A549 (cell line): ENCODE measurements around the gene SPINK4. TPM values are rescaled to one million over a fixed set of nuclear protein-coding genes. Genes with fewer than 3 reads are reported as not detected.

Source experiments
- BHLHE40 ChIP-seq: IDR thresholded peaks from 2 replicates; pipeline ENCODE4 v1.6.1; 2012; ENCODE audit warnings: low read depth, low read length, inconsistent platforms
- CBX8 ChIP-seq: fragments of 200-600 bp; sonication (generic); IDR thresholded peaks from 2 replicates; pipeline ENCODE4 v1.6.1; 2016
- CHD2 ChIP-seq: fragments of 150-350 bp; IDR thresholded peaks from 2 replicates; pipeline ENCODE4 v1.6.1; 2014; ENCODE audit warnings: low read length; ENCODE audit not compliant: partially characterized antibody
- EP300 ChIP-seq, 2 experiments: fragments of >200 bp; sonication (Bioruptor Twin); formaldehyde crosslinking; IDR thresholded peaks; 2 replicates in 1 of 2; 3 replicates in 1 of 2; pipeline ENCODE4 v1.6.1; 2016 to 2017
- FOSB ChIP-seq: fragments of 250-450 bp; sonication (Bioruptor Pico); IDR thresholded peaks from 2 replicates; pipeline ENCODE4 v1.5.0; 2020; ENCODE audit warnings: mild to moderate bottlenecking, moderate library complexity
- FOSL2 ChIP-seq, 2 experiments: fragments of 450-650 bp in 1 of 2; fragments of >200 bp in 1 of 2; sonication (Bioruptor Twin) in 1 of 2; formaldehyde crosslinking; IDR thresholded peaks; 2 replicates each; pipeline versions ENCODE4 v1.5.0 to v1.6.1; 2016 to 2020; ENCODE audit warnings: mild to moderate bottlenecking in 1 of 2, moderate library complexity in 1 of 2
- FOXS1 ChIP-seq: fragments of 250-450 bp; sonication (Bioruptor Pico); IDR thresholded peaks from 2 replicates; pipeline ENCODE4 v1.5.0; 2020; ENCODE audit warnings: mild to moderate bottlenecking, moderate library complexity
- HOXA7 ChIP-seq: fragments of 250-450 bp; sonication (Bioruptor Pico); IDR thresholded peaks from 2 replicates; pipeline ENCODE4 v1.5.0; 2020; ENCODE audit warnings: mild to moderate bottlenecking, moderate library complexity
- HOXB13 ChIP-seq: fragments of 250-450 bp; sonication (Bioruptor Pico); IDR thresholded peaks from 2 replicates; pipeline ENCODE4 v1.5.0; 2020; ENCODE audit warnings: low read depth, mild to moderate bottlenecking, moderate library complexity
- JUN ChIP-seq, 2 experiments: fragments of >200 bp; sonication (Bioruptor Twin); formaldehyde crosslinking; IDR thresholded peaks; 2 replicates in 1 of 2; 3 replicates in 1 of 2; pipeline ENCODE4 v1.6.1; 2016 to 2017
- JUNB ChIP-seq: fragments of >200 bp; sonication (Bioruptor Twin); formaldehyde crosslinking; IDR thresholded peaks from 2 replicates; pipeline ENCODE4 v1.6.1; 2016
- KDM1A ChIP-seq: fragments of 200-600 bp; sonication (generic); IDR thresholded peaks from 2 replicates; pipeline ENCODE4 v1.6.1; 2016; ENCODE audit warnings: low read depth, mild to moderate bottlenecking
- KDM5A ChIP-seq: fragments of 200-600 bp; sonication (generic); IDR thresholded peaks from 2 replicates; pipeline ENCODE4 v1.6.1; 2016; ENCODE audit warnings: antibody characterized with exemption, mild to moderate bottlenecking
- MAFK ChIP-seq: fragments of 450-650 bp; IDR thresholded peaks from 2 replicates; pipeline ENCODE4 v1.6.1; 2014; ENCODE audit not compliant: partially characterized antibody
- MAZ ChIP-seq: fragments of 150-350 bp; IDR thresholded peaks from 2 replicates; pipeline ENCODE4 v1.6.1; 2014; ENCODE audit warnings: antibody characterized with exemption, low read depth, low read length, borderline replicate concordance
- MYC ChIP-seq: IDR thresholded peaks from 2 replicates; pipeline ENCODE4 v1.6.1; 2012; ENCODE audit warnings: mild to moderate bottlenecking, inconsistent platforms, low read length, improper control_type of control experiment, borderline replicate concordance
- NPAS2 ChIP-seq: fragments of 250-450 bp; sonication (Bioruptor Pico); IDR thresholded peaks from 2 replicates; pipeline ENCODE4 v1.8.0; 2022; ENCODE audit warnings: mild to moderate bottlenecking, moderate library complexity, borderline replicate concordance
- PHF8 ChIP-seq: fragments of 200-600 bp; sonication (generic); IDR thresholded peaks from 2 replicates; pipeline ENCODE4 v1.6.1; 2016; ENCODE audit warnings: low read depth, mild to moderate bottlenecking, antibody characterized with exemption, moderate library complexity, borderline replicate concordance
- POLR2AphosphoS2 ChIP-seq: conservative IDR thresholded peaks from 2 replicates; pipeline ENCODE4 v1.6.1; 2012; ENCODE audit warnings: low read length, improper control_type of control experiment, inconsistent platforms
- RAD21 ChIP-seq, 2 experiments: fragments of >200 bp in 1 of 2; sonication (Bioruptor Twin) in 1 of 2; formaldehyde crosslinking in 1 of 2; IDR thresholded peaks in 1 of 2; conservative IDR thresholded peaks in 1 of 2; 2 replicates in 1 of 2; 3 replicates in 1 of 2; pipeline ENCODE4 v1.6.1; 2012 to 2018; ENCODE audit warnings: inconsistent platforms in 1 of 2
- RFX5 ChIP-seq: fragments of 450-650 bp; IDR thresholded peaks from 2 replicates; pipeline ENCODE4 v1.7.1; 2014; ENCODE audit warnings: antibody characterized with exemption, mild to moderate bottlenecking, moderate library complexity
- TP53 ChIP-seq: fragments of 250-450 bp; sonication (Bioruptor Pico); IDR thresholded peaks from 2 replicates; pipeline ENCODE4 v1.5.0; 2021; ENCODE audit warnings: mild to moderate bottlenecking, moderate library complexity
- ZC3H11A ChIP-seq: fragments of 450-650 bp; IDR thresholded peaks from 2 replicates; pipeline ENCODE4 v1.6.1; 2014; ENCODE audit warnings: antibody characterized with exemption, mild to moderate bottlenecking
- ZFP36 ChIP-seq: fragments of 450-650 bp; IDR thresholded peaks from 2 replicates; pipeline ENCODE4 v1.6.1; 2014; ENCODE audit warnings: borderline replicate concordance; ENCODE audit not compliant: partially characterized antibody
- ZNF302 ChIP-seq: fragments of 250-450 bp; sonication (Bioruptor Pico); IDR thresholded peaks from 2 replicates; pipeline ENCODE4 v1.9.0; 2021; ENCODE audit warnings: inconsistent platforms, mild to moderate bottlenecking, moderate library complexity
- ZSCAN20 ChIP-seq: fragments of 250-450 bp; sonication (Bioruptor Pico); IDR thresholded peaks from 2 replicates; pipeline ENCODE4 v1.8.0; 2022; ENCODE audit warnings: mild to moderate bottlenecking, moderate library complexity
- polyA plus RNA-seq, 4 experiments: library from polyadenylated mRNA; depleted of rRNA in 3 of 4; stranded (reverse); fragments of >200 nt; fragmentation: RNase III in 1 of 4; extraction: RNeasy Plus Mini Kit Qiagen cat#74134 plus additional on column Dnase treatment in 1 of 4; gene quantifications; 2 replicates in 3 of 4; 3 replicates in 1 of 4; pipeline ENCODE4 v1.2.3, GENCODE V29; 2011 to 2017
- TF ChIP-seq, protein P1 (sequence below): fragments of >200 bp; sonication (Bioruptor Twin); formaldehyde crosslinking; IDR thresholded peaks from 2 replicates; pipeline ENCODE4 v1.6.1; 2016
- TF ChIP-seq, protein P2 (sequence below): fragments of 250-450 bp; sonication (Bioruptor Pico); IDR thresholded peaks from 2 replicates; pipeline ENCODE4 v1.5.0; 2021; ENCODE audit warnings: mild to moderate bottlenecking, moderate library complexity, borderline replicate concordance
- TF ChIP-seq, protein P3 (sequence below): fragments of >200 bp; sonication (Bioruptor Twin); formaldehyde crosslinking; IDR thresholded peaks from 3 replicates; pipeline ENCODE4 v1.5.1; 2016
- TF ChIP-seq, protein P4 (sequence below): fragments of 200-600 bp; sonication (generic); IDR thresholded peaks from 2 replicates; pipeline ENCODE4 v1.6.1; 2016; ENCODE audit warnings: antibody characterized with exemption, mild to moderate bottlenecking, moderate library complexity
- TF ChIP-seq, protein P5 (sequence below): fragments of 250-450 bp; sonication (Bioruptor Pico); IDR thresholded peaks from 2 replicates; pipeline ENCODE4 v1.5.0; 2020; ENCODE audit warnings: low read depth, mild to moderate bottlenecking, moderate library complexity

Gene SPINK4
- polyA plus RNA-seq, 2 of the 4 experiments (the other 2 are of a cell fraction) = not detected

DNA sequence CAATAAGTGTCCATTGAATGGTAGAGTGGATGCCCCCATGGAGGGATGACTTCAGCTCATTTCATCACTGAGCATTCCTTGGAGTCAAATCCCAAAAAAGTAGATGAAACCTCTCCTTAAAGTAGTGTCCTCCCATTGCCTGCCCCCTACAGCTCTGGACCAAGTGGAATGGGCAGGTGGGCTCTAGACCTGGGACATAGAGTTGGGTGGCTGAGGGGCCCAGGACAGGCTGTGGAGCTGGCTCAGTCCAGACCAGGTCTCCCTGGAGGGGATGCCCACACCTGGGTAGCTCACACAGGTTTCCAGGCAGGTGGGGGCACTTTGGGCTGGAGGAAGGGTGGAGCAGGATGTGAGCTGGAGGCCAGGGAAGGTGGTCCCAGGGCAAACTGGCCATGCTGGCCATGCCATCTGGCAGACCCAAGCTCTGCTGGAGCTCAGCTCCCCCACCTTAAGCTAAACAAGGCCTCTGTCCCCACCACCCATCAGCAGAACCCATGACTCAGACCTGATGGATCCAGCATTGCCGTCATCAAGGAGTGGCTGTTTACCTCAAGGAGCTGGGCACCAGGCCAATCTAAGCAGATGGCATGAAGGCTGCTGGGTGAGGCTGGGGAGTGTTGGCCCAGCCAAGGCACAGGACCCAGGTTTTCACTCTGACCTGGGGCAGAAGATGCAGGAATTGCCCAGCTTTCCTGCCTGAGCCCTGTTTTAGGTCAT is 6.2 kb upstream of the SPINK4 start (continued):
- peak; percentile 97 for TF ChIP-seq FOXS1 (CRISPR knock-in tag)
- no peak for TF ChIP-seq FOSB (CRISPR knock-in tag)
- peak; percentile 92 for TF ChIP-seq JUNB
- TF ChIP-seq FOSL2 (IDR thresholded peaks at IDR 0.05) = peak; percentile 92
- TF ChIP-seq FOSL2 (CRISPR knock-in tag; IDR thresholded peaks at IDR 0.05) = peak; percentile 98
- no peak for TF ChIP-seq KDM1A
- TF ChIP-seq CBX8 = no peak
- TF ChIP-seq NPAS2 = no peak
- peak; percentile 20 for TF ChIP-seq MAFK
- TF ChIP-seq RFX5 = no peak; the same call in 1 of the 2 replicates
- TF ChIP-seq, protein P1, sequence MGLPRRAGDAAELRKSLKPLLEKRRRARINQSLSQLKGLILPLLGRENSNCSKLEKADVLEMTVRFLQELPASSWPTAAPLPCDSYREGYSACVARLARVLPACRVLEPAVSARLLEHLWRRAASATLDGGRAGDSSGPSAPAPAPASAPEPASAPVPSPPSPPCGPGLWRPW = peak; percentile 13; the same call in 1 of the 2 replicates
- TF ChIP-seq, protein P2, sequence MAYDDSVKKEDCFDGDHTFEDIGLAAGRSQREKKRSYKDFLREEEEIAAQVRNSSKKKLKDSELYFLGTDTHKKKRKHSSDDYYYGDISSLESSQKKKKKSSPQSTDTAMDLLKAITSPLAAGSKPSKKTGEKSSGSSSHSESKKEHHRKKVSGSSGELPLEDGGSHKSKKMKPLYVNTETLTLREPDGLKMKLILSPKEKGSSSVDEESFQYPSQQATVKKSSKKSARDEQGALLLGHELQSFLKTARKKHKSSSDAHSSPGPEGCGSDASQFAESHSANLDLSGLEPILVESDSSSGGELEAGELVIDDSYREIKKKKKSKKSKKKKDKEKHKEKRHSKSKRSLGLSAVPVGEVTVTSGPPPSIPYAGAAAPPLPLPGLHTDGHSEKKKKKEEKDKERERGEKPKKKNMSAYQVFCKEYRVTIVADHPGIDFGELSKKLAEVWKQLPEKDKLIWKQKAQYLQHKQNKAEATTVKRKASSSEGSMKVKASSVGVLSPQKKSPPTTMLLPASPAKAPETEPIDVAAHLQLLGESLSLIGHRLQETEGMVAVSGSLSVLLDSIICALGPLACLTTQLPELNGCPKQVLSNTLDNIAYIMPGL (CRISPR knock-in tag) = no peak
- no peak for TF ChIP-seq CHD2
- peak; percentile 32 to 53; a peak in 4 of 5 replicates for TF ChIP-seq RAD21 (conservative IDR thresholded peaks at IDR 0.05 in 1 of 2, IDR thresholded peaks at IDR 0.05 in 1 of 2)
- no peak for TF ChIP-seq HOXA7 (CRISPR knock-in tag)
- TF ChIP-seq HOXB13 (CRISPR knock-in tag) = peak; percentile 92
- no peak for TF ChIP-seq BHLHE40
- TF ChIP-seq, protein P3, sequence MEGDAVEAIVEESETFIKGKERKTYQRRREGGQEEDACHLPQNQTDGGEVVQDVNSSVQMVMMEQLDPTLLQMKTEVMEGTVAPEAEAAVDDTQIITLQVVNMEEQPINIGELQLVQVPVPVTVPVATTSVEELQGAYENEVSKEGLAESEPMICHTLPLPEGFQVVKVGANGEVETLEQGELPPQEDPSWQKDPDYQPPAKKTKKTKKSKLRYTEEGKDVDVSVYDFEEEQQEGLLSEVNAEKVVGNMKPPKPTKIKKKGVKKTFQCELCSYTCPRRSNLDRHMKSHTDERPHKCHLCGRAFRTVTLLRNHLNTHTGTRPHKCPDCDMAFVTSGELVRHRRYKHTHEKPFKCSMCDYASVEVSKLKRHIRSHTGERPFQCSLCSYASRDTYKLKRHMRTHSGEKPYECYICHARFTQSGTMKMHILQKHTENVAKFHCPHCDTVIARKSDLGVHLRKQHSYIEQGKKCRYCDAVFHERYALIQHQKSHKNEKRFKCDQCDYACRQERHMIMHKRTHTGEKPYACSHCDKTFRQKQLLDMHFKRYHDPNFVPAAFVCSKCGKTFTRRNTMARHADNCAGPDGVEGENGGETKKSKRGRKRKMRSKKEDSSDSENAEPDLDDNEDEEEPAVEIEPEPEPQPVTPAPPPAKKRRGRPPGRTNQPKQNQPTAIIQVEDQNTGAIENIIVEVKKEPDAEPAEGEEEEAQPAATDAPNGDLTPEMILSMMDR = no peak
- TF ChIP-seq ZC3H11A = no peak
- TF ChIP-seq MAZ = no peak
- no peak; the same call in none of the 2 replicates for TF ChIP-seq ZSCAN20 (CRISPR knock-in tag)
- no peak for TF ChIP-seq TP53 (CRISPR knock-in tag)
- peak; percentile 92 to 95; a peak in 4 of 5 replicates for TF ChIP-seq EP300 (IDR thresholded peaks at IDR 0.05)
- peak; percentile 94 to 98 for TF ChIP-seq JUN (IDR thresholded peaks at IDR 0.05)
- TF ChIP-seq, protein P4, sequence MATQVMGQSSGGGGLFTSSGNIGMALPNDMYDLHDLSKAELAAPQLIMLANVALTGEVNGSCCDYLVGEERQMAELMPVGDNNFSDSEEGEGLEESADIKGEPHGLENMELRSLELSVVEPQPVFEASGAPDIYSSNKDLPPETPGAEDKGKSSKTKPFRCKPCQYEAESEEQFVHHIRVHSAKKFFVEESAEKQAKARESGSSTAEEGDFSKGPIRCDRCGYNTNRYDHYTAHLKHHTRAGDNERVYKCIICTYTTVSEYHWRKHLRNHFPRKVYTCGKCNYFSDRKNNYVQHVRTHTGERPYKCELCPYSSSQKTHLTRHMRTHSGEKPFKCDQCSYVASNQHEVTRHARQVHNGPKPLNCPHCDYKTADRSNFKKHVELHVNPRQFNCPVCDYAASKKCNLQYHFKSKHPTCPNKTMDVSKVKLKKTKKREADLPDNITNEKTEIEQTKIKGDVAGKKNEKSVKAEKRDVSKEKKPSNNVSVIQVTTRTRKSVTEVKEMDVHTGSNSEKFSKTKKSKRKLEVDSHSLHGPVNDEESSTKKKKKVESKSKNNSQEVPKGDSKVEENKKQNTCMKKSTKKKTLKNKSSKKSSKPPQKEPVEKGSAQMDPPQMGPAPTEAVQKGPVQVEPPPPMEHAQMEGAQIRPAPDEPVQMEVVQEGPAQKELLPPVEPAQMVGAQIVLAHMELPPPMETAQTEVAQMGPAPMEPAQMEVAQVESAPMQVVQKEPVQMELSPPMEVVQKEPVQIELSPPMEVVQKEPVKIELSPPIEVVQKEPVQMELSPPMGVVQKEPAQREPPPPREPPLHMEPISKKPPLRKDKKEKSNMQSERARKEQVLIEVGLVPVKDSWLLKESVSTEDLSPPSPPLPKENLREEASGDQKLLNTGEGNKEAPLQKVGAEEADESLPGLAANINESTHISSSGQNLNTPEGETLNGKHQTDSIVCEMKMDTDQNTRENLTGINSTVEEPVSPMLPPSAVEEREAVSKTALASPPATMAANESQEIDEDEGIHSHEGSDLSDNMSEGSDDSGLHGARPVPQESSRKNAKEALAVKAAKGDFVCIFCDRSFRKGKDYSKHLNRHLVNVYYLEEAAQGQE = no peak
- TF ChIP-seq PHF8 = no peak
- no peak for TF ChIP-seq POLR2AphosphoS2
- TF ChIP-seq ZNF302 = peak; percentile 64; the same call in 1 of the 2 replicates
- TF ChIP-seq KDM5A = no peak
- TF ChIP-seq ZFP36 = no peak
- TF ChIP-seq, protein P5, sequence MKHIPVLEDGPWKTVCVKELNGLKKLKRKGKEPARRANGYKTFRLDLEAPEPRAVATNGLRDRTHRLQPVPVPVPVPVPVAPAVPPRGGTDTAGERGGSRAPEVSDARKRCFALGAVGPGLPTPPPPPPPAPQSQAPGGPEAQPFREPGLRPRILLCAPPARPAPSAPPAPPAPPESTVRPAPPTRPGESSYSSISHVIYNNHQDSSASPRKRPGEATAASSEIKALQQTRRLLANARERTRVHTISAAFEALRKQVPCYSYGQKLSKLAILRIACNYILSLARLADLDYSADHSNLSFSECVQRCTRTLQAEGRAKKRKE (CRISPR knock-in tag) = peak; percentile 96
- TF ChIP-seq MYC = peak; percentile 83
- TF ChIP-seq, all 56 proteins: peak for 22
